ENCODE results near the gene DEAF1. TPM values are rescaled to one million over a fixed set of nuclear protein-coding genes. Genes with fewer than 3 reads are reported as not detected.

Gene DEAF1
- total RNA-seq, 1 experiment from 2014 or later: 62.2 TPM

DNA sequence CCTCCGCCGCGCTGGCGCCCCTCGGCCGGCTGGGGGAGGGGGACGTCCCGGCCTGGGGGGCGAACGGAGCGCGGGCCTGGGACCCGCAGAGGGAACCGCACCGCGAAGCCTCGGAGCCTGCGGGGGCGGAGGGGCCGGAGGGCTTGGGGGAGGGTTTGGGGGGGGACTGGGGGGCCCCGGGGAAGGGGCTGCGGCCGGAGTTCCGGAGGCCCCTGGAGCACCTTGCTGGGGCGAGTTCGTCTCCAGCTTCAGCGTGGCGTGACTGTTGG lies 67.8 kb downstream of the DEAF1 start:
- no peaks in the 10 kb centered on the region for H3K36me3 Mint-ChIP-seq
- ATAC-seq: no peak
- H3K27ac Mint-ChIP-seq: no peak overlapping the region
- ChIA-PET POLR2A (no interaction called here), CTCF (interaction anchor here (0.8 to 1.1 kb wide), 2 partner anchors 72 to 96 kb away, joined by 3 to 5 read pairs; no protein-coding TSS in a partner anchor)
- TF ChIP-seq, protein P1, sequence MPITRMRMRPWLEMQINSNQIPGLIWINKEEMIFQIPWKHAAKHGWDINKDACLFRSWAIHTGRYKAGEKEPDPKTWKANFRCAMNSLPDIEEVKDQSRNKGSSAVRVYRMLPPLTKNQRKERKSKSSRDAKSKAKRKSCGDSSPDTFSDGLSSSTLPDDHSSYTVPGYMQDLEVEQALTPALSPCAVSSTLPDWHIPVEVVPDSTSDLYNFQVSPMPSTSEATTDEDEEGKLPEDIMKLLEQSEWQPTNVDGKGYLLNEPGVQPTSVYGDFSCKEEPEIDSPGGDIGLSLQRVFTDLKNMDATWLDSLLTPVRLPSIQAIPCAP (CRISPR knock-in tag; IDR thresholded peaks at IDR 0.05): no peak
- no peak for TF ChIP-seq SOX15 (CRISPR knock-in tag; IDR thresholded peaks at IDR 0.05)
- no peak for TF ChIP-seq SMAD4 (CRISPR knock-in tag; IDR thresholded peaks at IDR 0.05)
- TF ChIP-seq ZNF263 (CRISPR knock-in tag; IDR thresholded peaks at IDR 0.05; ENCODE audit: low read depth): no peak
- no peak for TF ChIP-seq ZNF219 (CRISPR knock-in tag; IDR thresholded peaks at IDR 0.05; ENCODE audit: borderline replicate concordance)
- no peak for TF ChIP-seq ZNF416 (CRISPR knock-in tag; IDR thresholded peaks at IDR 0.05)
- TF ChIP-seq, protein P2, sequence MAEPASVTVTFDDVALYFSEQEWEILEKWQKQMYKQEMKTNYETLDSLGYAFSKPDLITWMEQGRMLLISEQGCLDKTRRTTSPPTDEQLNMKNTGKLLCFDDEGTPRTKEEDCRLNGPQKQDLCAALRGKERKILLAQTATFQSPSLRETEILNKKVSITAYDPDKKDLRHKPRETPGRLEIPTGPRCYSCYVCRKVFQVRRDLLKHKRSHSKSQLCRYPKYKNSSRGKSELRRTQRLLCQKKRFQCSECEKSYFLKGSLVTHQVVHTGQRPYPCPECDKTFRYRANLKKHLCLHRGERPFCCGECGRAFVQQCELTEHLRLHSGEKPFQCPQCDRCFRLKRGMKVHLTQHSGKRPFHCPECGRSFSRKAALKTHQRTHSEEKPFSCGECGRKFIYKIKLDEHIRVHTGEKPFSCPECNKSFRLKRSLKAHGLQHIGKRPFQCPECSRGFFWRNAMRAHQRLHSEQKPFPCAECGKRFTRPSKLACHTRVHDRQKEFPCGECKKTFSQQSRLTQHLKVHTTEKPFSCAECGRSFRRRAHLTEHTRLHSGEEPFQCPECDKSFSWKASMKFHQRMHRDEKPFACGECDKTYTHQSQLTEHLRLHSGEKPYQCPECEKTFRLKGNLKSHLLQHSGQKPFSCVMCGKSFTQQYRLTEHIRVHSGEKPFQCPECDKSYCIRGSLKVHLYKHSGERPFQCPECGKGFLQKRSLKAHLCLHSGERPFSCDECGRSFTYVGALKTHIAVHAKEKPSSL (CRISPR knock-in tag; conservative IDR thresholded peaks at IDR 0.05): no peak
- no peaks in the 10 kb centered on the region for H3K9me3 Mint-ChIP-seq
- peak overlapping the region; percentile 64; the same call in 1 of the 2 replicates for H3K4me3 Mint-ChIP-seq
- H3K4me1 Mint-ChIP-seq: peaks cover 13% of the 10 kb centered on the region
- DNase-seq (ENCODE audit: low spot score): no peak
- peaks cover 27% of the 10 kb centered on the region for H3K27me3 Mint-ChIP-seq (ENCODE audit: low read depth)

DNA sequence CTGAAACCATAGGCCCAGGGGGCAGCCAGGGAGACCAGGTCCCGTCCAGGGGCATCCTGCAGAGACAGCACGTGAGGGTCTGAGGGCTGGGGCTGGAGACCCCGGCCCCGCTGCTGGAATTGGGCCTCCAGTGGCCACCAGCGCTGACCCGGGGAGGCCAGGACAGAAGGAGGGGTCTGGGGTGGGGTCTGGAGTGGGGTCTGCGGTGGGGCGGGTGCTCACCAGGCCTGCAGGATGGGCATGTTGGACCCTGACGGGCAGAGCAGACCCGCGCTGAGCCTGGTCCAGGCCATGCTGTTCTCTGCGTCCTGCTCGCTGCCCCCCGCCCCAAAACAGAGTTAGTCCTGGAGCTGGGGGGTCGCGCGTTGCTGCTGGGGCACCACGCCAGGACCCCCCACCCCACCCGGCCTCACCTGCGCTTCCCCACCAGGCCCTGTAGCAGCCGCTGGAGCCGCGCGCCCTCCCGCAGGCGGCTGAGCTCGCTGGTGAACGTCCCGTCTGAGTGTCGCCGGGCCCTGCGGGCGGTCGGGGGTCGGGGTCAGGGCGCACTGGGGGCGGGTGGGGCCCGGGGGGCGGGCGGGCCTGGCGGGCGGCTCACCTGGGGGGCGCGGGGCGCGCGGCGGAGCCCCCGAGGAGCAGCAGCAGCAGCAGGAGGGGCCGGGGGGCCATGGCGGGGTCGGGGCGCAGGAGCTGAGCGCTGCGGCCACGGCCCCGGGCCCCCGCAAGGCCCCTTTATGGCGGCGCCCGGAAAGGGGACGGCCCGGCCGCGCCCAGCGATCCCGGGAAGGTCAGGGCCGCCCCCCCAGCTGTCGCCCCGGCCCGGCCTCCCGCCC lies 68.3 kb downstream of the DEAF1 start, which contains the start of gene SCT:
SCT (minus strand) TSS at position 707 of the 833 bp plus-strand sequence; CDS start at position 669, 38 bp downstream.
- TF ChIP-seq TCF7 (CRISPR knock-in tag; IDR thresholded peaks at IDR 0.05; ENCODE audit: low read depth) (no peak), ESRRA (CRISPR knock-in tag; IDR thresholded peaks at IDR 0.05; ENCODE audit: borderline replicate concordance) (no peak), IRF2 (CRISPR knock-in tag; IDR thresholded peaks at IDR 0.05; ENCODE audit: borderline replicate concordance, low read depth) (no peak), FOXP1 (CRISPR knock-in tag; IDR thresholded peaks at IDR 0.05; ENCODE audit: borderline replicate concordance) (no peak), TEAD4 (CRISPR knock-in tag; IDR thresholded peaks at IDR 0.05) (no peak), SMAD3 (CRISPR knock-in tag; IDR thresholded peaks at IDR 0.05; ENCODE audit: borderline replicate concordance) (no peak)
- TF ChIP-seq, protein P1 (CRISPR knock-in tag; IDR thresholded peaks at IDR 0.05): no peak
- TF ChIP-seq, protein P3, sequence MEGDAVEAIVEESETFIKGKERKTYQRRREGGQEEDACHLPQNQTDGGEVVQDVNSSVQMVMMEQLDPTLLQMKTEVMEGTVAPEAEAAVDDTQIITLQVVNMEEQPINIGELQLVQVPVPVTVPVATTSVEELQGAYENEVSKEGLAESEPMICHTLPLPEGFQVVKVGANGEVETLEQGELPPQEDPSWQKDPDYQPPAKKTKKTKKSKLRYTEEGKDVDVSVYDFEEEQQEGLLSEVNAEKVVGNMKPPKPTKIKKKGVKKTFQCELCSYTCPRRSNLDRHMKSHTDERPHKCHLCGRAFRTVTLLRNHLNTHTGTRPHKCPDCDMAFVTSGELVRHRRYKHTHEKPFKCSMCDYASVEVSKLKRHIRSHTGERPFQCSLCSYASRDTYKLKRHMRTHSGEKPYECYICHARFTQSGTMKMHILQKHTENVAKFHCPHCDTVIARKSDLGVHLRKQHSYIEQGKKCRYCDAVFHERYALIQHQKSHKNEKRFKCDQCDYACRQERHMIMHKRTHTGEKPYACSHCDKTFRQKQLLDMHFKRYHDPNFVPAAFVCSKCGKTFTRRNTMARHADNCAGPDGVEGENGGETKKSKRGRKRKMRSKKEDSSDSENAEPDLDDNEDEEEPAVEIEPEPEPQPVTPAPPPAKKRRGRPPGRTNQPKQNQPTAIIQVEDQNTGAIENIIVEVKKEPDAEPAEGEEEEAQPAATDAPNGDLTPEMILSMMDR (IDR thresholded peaks at IDR 0.05): no peak
- Mint-ChIP-seq H3K4me1 (peaks cover 13% of the 10 kb centered on the region), H3K36me3 (no peaks in the 10 kb centered on the region), H3K27ac (no peak within 1 kb of the TSS), H3K27me3 (ENCODE audit: low read depth) (peaks cover 27% of the 10 kb centered on the region), H3K4me3 (peak within 1 kb of the TSS; percentile 64), H3K9me3 (no peaks in the 10 kb centered on the region)
- ATAC-seq (peak; percentile 16), DNase-seq (ENCODE audit: low spot score) (peak; percentile 33)
- CTCF ChIA-PET: interaction anchor here (0.8 to 1.1 kb wide), 2 partner anchors 72 to 96 kb away, joined by 3 to 5 read pairs; no protein-coding TSS in a partner anchor
- POLR2A ChIA-PET: no interaction called here

DNA sequence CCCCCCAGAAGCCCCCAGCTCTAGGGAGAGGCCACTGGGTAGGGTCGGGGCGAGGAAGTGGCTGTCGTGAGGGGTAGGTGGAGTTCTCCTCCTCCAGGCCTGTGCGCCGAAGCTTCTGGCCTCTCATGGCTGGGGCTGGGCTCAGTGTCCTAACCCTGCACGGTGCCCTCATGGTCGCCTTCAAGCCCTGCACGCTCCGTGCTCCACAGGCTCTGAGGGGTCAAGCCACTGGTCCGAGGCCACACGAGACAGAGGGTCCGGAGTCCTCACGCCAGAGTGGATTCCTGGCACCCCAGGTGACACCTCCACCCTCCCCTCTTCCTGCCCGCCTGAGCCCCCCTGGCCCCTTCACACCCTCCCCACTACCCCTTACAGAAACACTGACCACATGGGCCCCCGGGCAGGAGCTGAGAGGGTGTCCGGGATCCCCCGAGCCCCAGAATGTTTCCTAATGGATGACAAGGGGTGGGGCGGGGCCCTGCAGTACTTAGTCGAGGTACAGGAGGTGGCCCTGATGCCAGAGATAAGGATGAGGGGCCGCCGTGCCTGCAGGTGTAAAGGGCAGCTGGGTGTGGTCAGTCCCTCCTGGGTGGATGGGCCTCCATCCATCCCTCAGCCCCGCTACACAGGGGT lies 69.3 kb downstream of the DEAF1 start:
- no peak for DNase-seq (ENCODE audit: low spot score)
- Mint-ChIP-seq H3K4me1 (peaks cover 13% of the 10 kb centered on the region), H3K36me3 (no peaks in the 10 kb centered on the region), H3K9me3 (no peaks in the 10 kb centered on the region), H3K27me3 (ENCODE audit: low read depth) (peaks cover 27% of the 10 kb centered on the region), H3K27ac (no peak overlapping the region), H3K4me3 (no peak overlapping the region)
- ChIA-PET CTCF (interaction anchor here (0.8 kb wide), 1 partner anchor 71 kb away, joined by 3 read pairs; no protein-coding TSS in a partner anchor), POLR2A (no interaction called here)
- ATAC-seq: peak; percentile 10; the same call in 1 of the 2 replicates
- TF ChIP-seq, protein P4, sequence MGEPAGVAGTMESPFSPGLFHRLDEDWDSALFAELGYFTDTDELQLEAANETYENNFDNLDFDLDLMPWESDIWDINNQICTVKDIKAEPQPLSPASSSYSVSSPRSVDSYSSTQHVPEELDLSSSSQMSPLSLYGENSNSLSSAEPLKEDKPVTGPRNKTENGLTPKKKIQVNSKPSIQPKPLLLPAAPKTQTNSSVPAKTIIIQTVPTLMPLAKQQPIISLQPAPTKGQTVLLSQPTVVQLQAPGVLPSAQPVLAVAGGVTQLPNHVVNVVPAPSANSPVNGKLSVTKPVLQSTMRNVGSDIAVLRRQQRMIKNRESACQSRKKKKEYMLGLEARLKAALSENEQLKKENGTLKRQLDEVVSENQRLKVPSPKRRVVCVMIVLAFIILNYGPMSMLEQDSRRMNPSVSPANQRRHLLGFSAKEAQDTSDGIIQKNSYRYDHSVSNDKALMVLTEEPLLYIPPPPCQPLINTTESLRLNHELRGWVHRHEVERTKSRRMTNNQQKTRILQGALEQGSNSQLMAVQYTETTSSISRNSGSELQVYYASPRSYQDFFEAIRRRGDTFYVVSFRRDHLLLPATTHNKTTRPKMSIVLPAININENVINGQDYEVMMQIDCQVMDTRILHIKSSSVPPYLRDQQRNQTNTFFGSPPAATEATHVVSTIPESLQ (CRISPR knock-in tag; IDR thresholded peaks at IDR 0.05): no peak
- TF ChIP-seq, protein P5, sequence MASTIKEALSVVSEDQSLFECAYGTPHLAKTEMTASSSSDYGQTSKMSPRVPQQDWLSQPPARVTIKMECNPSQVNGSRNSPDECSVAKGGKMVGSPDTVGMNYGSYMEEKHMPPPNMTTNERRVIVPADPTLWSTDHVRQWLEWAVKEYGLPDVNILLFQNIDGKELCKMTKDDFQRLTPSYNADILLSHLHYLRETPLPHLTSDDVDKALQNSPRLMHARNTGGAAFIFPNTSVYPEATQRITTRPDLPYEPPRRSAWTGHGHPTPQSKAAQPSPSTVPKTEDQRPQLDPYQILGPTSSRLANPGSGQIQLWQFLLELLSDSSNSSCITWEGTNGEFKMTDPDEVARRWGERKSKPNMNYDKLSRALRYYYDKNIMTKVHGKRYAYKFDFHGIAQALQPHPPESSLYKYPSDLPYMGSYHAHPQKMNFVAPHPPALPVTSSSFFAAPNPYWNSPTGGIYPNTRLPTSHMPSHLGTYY (CRISPR knock-in tag; IDR thresholded peaks at IDR 0.05): no peak
- TF ChIP-seq FOXK1 (CRISPR knock-in tag; IDR thresholded peaks at IDR 0.05) (no peak), GRHL2 (CRISPR knock-in tag; IDR thresholded peaks at IDR 0.05; ENCODE audit: insufficient replicate concordance, severe bottlenecking) (no peak), JUN (CRISPR knock-in tag; IDR thresholded peaks at IDR 0.05) (no peak), PRRX2 (CRISPR knock-in tag; IDR thresholded peaks at IDR 0.05) (no peak)
- TF ChIP-seq, protein P6, sequence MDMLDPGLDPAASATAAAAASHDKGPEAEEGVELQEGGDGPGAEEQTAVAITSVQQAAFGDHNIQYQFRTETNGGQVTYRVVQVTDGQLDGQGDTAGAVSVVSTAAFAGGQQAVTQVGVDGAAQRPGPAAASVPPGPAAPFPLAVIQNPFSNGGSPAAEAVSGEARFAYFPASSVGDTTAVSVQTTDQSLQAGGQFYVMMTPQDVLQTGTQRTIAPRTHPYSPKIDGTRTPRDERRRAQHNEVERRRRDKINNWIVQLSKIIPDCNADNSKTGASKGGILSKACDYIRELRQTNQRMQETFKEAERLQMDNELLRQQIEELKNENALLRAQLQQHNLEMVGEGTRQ (CRISPR knock-in tag; IDR thresholded peaks at IDR 0.05): no peak

All from WTC11 (cell line).